Stimulated activated CD4-positive, alpha-beta T cell treated with anti-CD3 and anti-CD28 coated beads, TNF-alpha, amount 100 ng/mL, for 4 hours (primary cell): ENCODE data around the gene ZNF891.

Experiments
- DNase-seq, 3 experiments: peaks; one replicate each; pipeline ENCODE4 v3.0.0-alpha.2; 2020; ENCODE audit warnings: low read depth in 3 of 3

ZNF891 gene

DNA sequence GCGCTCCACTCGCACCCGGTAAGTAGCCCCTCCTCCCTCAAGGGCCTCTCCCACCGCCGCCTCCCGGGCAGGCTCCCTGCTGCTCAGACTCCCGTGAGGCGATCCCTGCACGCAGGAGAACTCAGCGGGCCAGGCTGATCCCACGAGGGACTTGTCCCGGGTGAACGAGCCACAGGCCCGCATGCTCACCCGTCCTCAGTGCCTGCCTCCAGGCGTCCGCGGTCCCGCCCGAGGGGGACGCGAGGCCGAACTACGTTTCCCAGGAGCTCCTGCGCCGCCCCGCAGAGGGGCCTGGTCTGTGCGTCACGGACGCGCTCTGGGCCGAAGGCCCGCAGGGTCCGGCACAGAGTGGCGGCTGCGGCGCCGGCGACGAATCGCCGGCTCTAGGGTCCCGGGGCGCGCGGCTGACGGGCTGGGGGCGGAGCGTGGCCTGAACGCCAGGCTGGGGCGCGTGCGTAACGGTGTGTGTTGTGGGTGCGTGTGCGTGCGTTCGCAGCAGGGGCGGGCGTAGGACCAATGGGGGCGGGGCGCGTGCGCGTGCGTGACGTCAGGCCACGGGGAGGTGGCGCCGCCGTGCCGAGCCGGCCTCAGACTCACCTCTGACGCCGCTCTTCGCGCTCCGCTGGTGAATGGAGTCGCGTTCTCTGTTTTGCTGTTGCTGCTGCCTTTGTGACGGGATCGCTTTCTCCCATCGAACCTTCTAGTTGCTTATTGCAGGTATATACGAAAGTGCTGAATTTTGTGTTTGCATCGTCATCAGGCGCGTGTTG lies at the start of gene ZNF891, which contains the start of gene ZNF10:
Gene ZNF891 (minus strand): TSS at position 237 of the 770 bp plus-strand sequence. CDS start 8,356 bp downstream, outside the sequence.
Gene ZNF10 (plus strand): TSS at position 590 of the 770 bp plus-strand sequence. CDS start 13,866 bp downstream, outside the sequence.
- DNase-seq = peak; percentile 94 to 96 (median 95)

DNA sequence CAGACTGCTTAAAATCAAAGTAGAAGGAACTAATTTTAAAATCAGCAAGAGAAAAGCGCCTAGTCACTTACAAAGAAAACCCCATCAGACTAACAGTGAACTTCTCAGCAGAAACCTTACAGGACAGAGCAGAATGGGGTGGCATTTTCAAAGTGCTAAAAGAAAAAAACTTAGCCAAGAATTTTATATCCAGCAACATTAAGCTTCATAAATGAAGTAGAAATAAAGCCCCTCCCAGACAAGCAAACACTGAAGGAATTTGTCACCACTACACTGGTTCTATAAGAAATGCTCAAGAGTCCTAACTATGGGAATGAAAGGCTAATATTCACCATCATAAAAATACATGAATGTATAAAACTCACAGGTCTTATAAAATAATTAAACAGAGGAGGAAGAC lies 44.8 kb upstream of the ZNF891 start:
- DNase-seq = no peak

DNA sequence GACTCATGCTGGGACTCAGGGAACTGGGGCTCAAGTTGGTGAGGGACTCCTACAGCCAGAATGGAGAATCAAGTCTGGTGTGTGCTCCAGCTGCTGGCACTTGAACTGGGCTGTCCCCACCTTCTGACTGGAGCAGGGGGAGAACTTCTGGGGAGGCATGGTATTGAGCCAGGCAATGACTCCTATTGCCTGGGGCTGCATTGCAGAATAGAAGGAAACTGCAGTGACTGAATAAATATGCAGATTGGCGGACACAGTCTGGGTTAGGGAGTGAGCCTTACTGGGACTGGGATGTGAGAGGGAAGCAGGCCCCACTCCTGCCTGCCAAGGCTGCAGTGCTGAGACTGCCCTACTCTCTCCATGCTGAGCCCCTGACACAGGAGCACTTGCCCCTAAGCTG lies 42.4 kb upstream of the ZNF891 start:
- DNase-seq = no peak

- no peak for DNase-seq
These were observed 35.7 kb upstream of the ZNF891 start for GRCh38 chr12:133165776-133166175.

DNA sequence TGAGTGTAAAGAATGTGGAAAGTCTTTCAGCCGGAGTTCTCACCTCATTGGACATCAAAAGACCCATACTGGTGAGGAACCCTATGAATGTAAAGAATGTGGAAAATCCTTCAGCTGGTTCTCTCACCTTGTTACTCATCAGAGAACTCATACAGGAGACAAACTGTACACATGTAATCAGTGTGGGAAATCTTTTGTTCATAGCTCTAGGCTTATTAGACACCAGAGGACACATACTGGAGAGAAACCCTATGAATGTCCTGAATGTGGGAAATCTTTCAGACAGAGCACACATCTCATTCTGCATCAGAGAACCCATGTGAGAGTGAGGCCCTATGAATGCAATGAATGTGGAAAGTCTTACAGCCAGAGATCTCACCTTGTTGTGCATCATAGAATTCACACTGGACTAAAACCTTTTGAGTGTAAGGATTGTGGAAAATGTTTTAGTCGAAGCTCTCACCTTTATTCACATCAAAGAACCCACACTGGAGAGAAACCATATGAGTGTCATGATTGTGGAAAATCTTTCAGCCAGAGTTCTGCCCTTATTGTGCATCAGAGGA lies 26.1 kb upstream of the ZNF891 start:
- DNase-seq = no peak

DNA sequence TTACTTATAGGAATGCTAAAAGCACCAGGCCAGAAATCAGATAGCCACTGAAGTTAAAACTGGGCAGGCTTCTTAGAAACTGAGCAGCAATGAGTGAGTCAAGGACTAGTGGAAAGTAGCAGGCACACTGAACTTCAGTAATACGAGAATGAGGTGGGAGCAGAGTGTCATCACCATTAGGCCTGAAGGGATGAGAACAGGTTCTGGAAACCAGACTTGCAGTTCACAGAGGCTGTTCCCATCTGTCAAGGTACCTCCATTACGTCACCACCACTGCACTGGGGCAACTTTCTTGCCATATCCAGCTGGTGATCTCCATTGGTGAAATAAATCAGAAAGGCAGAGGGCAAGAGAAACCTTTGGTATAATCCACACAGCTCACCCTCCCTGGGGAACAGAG lies 15.9 kb upstream of the ZNF891 start:
- DNase-seq = no peak

GRCh38 chr12:133135747-133136146 lies 5.7 kb upstream of the ZNF891 start:
- no peak for DNase-seq

DNA sequence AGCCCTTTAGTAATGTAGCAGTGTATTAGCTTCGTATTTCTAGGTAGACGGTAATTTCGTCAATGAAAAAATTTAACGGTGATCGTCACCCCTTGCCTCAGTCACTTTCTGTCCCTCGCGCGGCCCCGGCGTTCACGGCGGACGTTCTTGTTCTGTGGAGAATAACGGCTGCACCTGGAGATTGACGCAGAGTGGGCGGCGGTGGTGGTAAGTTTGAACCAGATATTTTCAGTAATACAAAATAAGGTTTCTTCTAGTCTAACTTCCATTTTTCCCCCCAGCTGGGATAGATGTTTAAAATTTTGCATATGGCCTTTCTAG lies 694 bp upstream of the ZNF891 start:
- DNase-seq = peak in 1 of 3 experiments; percentile 24

DNA sequence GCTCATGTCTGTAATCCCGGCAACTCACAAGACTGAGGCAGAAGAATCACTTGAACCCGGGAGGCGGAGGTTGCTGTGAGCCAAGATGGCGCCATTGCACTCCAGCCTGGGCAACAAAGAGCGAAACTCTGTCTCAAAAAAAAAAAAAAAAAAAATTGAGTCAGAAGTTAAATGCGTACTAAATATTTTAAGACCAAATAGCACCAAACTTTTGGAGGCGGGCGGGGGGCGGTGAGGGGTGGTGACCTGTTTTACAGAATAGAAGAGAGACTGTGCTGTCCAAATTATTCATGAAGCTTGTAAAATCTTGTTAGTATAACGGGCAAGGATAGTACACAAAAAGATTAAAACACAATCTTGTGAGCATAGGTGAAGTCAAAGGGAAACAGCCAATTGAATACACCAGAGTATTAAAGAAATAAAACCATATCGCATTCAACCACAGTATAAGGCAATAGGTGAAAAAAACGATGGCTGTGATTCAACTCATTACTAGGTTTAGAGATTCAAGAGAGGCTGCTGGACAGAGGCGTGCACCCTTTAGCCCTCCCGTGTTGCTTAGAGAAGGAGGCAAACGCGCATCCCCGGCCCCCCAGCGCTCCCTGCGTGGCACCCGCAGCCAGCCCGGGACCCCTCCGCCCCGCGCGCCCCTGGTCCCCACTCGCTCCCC lies 571 bp downstream of the ZNF891 start:
- no peak for DNase-seq

DNA sequence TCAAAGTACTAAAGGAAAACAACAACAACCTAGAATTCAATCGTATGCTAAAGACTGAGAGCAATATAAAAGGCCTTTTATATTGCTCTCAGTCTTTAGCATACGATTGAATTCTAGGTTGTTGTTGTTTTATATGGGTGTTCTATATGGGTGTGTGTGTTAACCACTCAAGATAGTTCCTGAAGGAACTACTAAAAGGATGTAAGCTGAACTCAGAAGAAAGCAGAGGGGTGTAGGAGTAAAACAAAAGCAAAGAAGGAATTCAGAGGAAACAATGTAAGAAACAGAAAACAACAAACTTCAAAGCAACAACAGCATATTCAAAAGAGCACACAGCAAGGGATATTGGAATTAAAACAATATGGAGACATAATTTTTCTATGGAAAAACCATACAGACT lies 5.4 kb downstream of the ZNF891 start:
- DNase-seq = no peak

DNA sequence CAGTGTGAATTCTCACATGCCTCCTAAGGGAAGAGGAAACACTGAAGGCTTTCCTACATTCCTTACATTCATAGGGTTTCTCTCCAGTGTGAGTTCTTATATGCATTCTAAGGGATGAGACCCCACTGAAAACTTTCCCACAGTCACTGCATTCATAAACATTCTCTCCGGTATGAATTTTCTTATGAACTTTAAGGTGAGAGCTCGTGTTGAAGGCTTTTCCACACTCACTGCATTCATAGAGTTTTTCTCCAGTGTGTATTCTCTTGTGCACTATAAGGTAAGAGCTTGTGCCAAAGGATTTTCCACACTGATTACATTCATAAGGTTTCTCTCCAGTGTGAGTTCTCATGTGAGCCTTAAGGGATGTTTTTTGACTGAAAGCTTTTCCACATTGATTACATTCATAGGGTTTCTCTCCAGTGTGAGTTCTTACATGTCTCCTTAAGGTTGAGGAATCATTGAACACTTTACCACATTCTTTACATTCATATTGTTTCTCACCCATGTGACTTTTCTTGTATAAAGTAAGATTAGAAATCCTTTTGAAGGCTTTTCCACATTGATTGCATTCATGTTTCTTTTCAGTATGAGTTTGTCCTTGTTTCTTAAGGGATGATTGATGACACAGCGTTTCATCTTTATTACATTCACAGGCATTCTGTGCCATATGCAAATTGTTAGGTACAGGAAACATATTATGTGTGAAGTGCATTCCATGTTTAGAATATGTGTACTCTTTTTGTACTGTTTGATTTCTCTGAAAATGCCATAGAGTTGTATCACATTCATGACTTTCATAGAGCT lies 9.5 kb downstream of the ZNF891 start:
- DNase-seq = no peak

GRCh38 chr12:133108150-133108549 lies 21.9 kb downstream of the ZNF891 start:
- DNase-seq = no peak

- DNase-seq = no peak
These were observed 23.0 kb downstream of the ZNF891 start for GRCh38 chr12:133107121-133107520.

- no peak for DNase-seq
These were observed 23.8 kb downstream of the ZNF891 start for GRCh38 chr12:133106253-133106652.

- no peak for DNase-seq
These were observed 24.5 kb downstream of the ZNF891 start for GRCh38 chr12:133105620-133106019.

DNA sequence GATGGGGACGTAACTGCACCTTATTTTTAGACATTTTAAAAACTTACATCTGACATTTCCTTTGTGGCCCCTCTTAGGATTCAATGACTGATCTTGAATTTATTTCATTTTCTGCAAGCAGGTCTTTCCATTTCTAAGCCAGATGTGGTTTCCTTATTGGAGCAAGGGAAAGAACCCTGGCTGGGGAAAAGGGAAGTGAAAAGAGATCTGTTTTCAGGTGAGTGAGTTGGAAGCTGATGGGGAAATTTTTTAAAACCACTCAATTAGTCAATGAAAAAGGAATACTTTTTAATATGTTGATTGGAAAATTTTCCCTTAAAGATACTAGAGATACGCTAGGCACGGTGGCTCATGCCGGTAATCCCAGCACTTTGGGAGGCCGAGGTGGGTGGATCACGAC lies 46.7 kb downstream of the ZNF891 start:
- DNase-seq = no peak

DNA sequence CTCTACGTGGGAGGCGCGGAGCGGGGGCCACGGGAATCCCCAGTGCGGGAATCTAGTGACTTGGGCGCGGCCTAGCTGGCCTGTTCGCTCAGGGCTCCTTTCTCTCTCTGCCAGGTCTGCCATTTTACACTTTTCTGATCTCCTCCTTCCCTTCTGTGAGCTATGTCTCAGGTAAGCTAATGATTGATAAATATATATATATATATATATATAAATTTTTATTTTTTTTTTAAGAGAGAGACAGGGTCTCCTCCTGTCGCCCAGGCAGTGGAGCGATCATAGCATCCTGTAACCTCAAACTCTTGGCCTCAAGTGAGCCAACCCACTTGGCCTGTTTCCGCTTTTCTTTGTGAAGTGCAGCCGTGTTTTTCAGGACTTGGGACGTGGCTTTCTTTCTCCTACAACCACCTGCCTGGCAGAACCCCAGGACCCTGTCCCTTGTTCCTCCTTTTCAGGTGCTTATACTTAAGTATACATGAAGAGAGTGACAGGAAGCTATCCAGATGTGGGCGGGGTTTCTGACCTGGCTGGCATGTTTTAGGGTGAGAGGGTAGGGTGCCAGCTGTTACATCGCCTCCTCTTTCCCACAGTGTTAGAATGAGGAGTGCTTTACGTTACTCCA lies 48.8 kb downstream of the ZNF891 start:
- no peak for DNase-seq

GRCh38 chr12:133080368-133081158 lies 49.5 kb downstream of the ZNF891 start, which contains the start of gene ZNF140:
Gene ZNF140, plus strand, starts transcription at chr12:133080923. Its CDS starts 398 bp downstream, at chr12:133081321.
- DNase-seq = peak; percentile 87 to 91 (median 89)

GRCh38 chr12:133080026-133080367 lies 50.1 kb downstream of the ZNF891 start:
- DNase-seq = peak in 2 of 3 experiments; percentile 94

GRCh38 chr12:133073836-133074235 lies 56.2 kb downstream of the ZNF891 start:
- no peak for DNase-seq

DNA sequence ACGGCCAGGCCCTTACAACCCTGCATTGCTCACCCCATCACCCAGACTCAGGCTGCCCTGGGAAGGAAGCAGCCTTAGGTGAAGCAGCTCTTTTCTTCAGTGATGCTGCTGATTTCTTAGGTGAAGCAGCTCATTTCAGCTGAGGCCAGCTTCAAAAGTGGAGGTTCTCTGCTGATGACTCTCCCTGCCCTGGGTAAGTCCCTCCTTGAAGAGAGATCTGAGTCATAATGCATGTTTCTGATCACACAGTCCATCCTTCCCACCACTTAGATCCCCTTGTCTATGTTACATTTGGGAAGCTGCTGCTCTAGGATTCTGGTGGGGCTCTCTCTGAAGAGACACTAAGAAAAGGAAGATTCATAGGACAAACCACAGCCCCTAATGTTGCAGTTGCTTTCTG lies 66.5 kb downstream of the ZNF891 start:
- DNase-seq = no peak
